ENCODE measurements around the gene PSEN2.
"Not testable (repeated sequence)": the region's sequence is repeated elsewhere in the genome, so short reads cannot be mapped to it uniquely, and the experiment has no call there.

PSEN2 gene

GRCh38 chr1:226920446-226920894 lies 50.1 kb downstream of the PSEN2 start:
- DNase-seq, result no peak

- DNase-seq, result no peak
Measured at GRCh38 chr1:226921504-226921903, 51.1 kb downstream of the PSEN2 start.

GRCh38 chr1:226929260-226930111 lies 59.1 kb downstream of the PSEN2 start:
- not testable (repeated sequence) for DNase-seq

- DNase-seq, result no peak
Measured at GRCh38 chr1:226934483-226935237, 64.2 kb downstream of the PSEN2 start.

- DNase-seq, result peak in 1 of 2 experiments; percentile 9
Measured at GRCh38 chr1:226937940-226938725, 67.7 kb downstream of the PSEN2 start.

GRCh38 chr1:226938903-226939437 lies 68.6 kb downstream of the PSEN2 start:
- DNase-seq, result peak; percentile 41 to 73

GRCh38 chr1:226939438-226940028 lies 69.1 kb downstream of the PSEN2 start:
- peak; percentile 67 to 77 for DNase-seq

- DNase-seq, result peak; percentile 96 to 98
Measured at GRCh38 chr1:226940029-226940805, 69.8 kb downstream of the PSEN2 start, which contains the start of gene COQ8A. Gene COQ8A (plus strand): TSS chr1:226940294. CDS start chr1:226961386, 21,092 bp downstream.

GRCh38 chr1:226940806-226941067 lies 70.3 kb downstream of the PSEN2 start:
- no peak for DNase-seq

- no peak for DNase-seq
Measured at GRCh38 chr1:226942392-226942791, 72.0 kb downstream of the PSEN2 start.

GRCh38 chr1:226943156-226943555 lies 72.7 kb downstream of the PSEN2 start:
- DNase-seq, result no peak

GRCh38 chr1:226943927-226944326 lies 73.5 kb downstream of the PSEN2 start:
- DNase-seq, result no peak

GRCh38 chr1:226945106-226945857 lies 74.9 kb downstream of the PSEN2 start:
- DNase-seq, result no peak

Data from AML-193 (cell line).